GM12801 (cell line): ENCODE data around the gene APOBEC3A.

Source experiments
- CTCF ChIP-seq: IDR thresholded peaks from one replicate; pipeline ENCODE4 v1.5.1; 2011; ENCODE audit warnings: control low read depth; ENCODE audit not compliant: insufficient read length; ENCODE audit errors: extremely low read depth

Gene APOBEC3A

GRCh38 chr22:38937036-38937435 is 20.4 kb upstream of the APOBEC3A start:
- no peak for TF ChIP-seq CTCF

GRCh38 chr22:38937541-38937940 is 19.9 kb upstream of the APOBEC3A start:
- no peak for TF ChIP-seq CTCF

- no peak for TF ChIP-seq CTCF
These were observed 19.2 kb upstream of the APOBEC3A start for GRCh38 chr22:38938221-38938620.

GRCh38 chr22:38938925-38939324 is 18.5 kb upstream of the APOBEC3A start:
- TF ChIP-seq CTCF, result no peak

GRCh38 chr22:38940811-38941384 is 16.5 kb upstream of the APOBEC3A start:
- no peak for TF ChIP-seq CTCF

- TF ChIP-seq CTCF, result no peak
These were observed 15.9 kb upstream of the APOBEC3A start for GRCh38 chr22:38941488-38941987.

GRCh38 chr22:38942702-38943101 is 14.7 kb upstream of the APOBEC3A start:
- no peak for TF ChIP-seq CTCF
